ENCODE measurements around the gene HELB. TPM values are rescaled to one million over a fixed set of nuclear protein-coding genes. Genes with fewer than 3 reads are reported as not detected.

The HELB gene
- total RNA-seq = 2.6 and 6.0 TPM in 2 replicates

GRCh38 chr12:66301944-66302826 lies at the start of gene HELB:
TSS of gene HELB (plus strand) at chr12:66302493. CDS start at chr12:66302604, 111 bp downstream.

Other genes with a start within 250 kb of the HELB start
- 4.5 and 5.4 TPM in 2 replicates for gene LLPH, start 171.7 kb upstream of the HELB start, total RNA-seq
- 65.8 and 122 TPM in 2 replicates for gene TMBIM4, start 132.5 kb upstream of the HELB start, total RNA-seq
- 10.8 and 12.5 TPM in 2 replicates for gene IRAK3, start 113.3 kb upstream of the HELB start, total RNA-seq